Measurements from ENCODE around the gene SEMA3F. TPM values are rescaled to one million over a fixed set of nuclear protein-coding genes. Genes with fewer than 3 reads are reported as not detected.
A peak's percentile ranks its signal among the peaks of the same experiment; 100 is the strongest.

The SEMA3F gene
- total RNA-seq, 2 donors from 2014 or later: 44.8 to 63.2 TPM

DNA sequence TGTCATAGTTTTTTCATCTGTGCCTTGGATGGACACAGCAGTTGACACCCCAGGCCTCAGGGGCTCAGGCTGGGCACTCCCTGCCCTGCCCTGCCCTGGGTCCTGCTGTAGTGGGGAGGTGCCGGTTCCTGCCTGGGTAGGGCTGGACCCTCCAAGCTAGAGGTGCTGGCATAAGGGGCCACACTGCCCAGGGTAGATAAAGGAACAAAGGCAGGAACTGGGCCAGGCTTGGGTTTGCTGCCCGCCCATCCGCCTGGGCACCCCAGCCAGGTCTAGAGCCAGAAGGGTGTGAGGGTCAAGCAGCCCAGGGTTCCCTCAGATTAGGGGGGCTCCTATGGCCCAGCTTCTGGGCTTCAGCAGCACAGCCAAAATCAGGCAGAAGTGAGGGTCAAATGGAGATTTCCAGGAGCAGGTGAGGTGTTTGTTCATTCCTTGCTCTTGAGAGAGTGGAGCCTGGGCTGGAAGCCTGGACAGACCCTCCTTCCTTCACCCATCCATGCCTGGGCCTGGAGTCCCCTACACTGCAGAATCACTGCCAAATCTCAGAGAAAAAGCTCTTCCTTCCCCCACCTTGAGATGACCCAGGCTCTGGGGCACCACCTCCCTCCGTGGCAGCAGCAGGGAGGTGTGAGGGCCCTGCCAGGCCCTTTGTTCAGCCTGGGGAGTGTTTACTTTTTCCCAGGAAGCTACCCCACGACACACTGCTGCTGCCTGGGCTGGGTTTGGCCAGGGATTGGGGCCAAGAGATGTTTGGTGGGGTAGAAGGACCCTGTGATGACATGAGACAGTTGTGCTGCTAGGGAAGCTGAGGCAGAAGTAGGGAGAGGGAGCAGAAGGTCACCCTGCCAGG, 7.1 kb downstream of the SEMA3F start:
- WGBS, 2 experiments (ENCODE audit: insufficient coverage in 1 of 2, insufficient read length in 1 of 2): 88 to 95% methylated on average over 2 to 5 of the region's 5 CpGs
- Histone ChIP-seq H3K27me3 (ENCODE audit: control insufficient read depth, insufficient read depth, low read length, poor library complexity, severe bottlenecking) (no peaks in the 10 kb centered on the region), H3K27ac (ENCODE audit: low read depth, low read length) (no peak overlapping the region), H3K36me3 (ENCODE audit: control insufficient read depth, insufficient read depth, low read length) (no peaks in the 10 kb centered on the region), H3K9me3 (ENCODE audit: control insufficient read depth, low read length) (no peaks in the 10 kb centered on the region), H3K4me1 (ENCODE audit: control insufficient read depth, insufficient read depth, low read length) (peaks cover 40% of the 10 kb centered on the region), H3K4me3 (ENCODE audit: low read length) (no peak overlapping the region), H3K9ac (ENCODE audit: extremely low read depth, low read length, poor library complexity, severe bottlenecking) (no peak overlapping the region)
- TF ChIP-seq, protein P1, sequence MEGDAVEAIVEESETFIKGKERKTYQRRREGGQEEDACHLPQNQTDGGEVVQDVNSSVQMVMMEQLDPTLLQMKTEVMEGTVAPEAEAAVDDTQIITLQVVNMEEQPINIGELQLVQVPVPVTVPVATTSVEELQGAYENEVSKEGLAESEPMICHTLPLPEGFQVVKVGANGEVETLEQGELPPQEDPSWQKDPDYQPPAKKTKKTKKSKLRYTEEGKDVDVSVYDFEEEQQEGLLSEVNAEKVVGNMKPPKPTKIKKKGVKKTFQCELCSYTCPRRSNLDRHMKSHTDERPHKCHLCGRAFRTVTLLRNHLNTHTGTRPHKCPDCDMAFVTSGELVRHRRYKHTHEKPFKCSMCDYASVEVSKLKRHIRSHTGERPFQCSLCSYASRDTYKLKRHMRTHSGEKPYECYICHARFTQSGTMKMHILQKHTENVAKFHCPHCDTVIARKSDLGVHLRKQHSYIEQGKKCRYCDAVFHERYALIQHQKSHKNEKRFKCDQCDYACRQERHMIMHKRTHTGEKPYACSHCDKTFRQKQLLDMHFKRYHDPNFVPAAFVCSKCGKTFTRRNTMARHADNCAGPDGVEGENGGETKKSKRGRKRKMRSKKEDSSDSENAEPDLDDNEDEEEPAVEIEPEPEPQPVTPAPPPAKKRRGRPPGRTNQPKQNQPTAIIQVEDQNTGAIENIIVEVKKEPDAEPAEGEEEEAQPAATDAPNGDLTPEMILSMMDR (conservative IDR thresholded peaks at IDR 0.05): no peak
- no peak for DNase-seq
- H3K4me3 Mint-ChIP-seq: no peak overlapping the region
- no peaks in the 10 kb centered on the region for H3K9me3 Mint-ChIP-seq
- H3K4me1 Mint-ChIP-seq: peaks cover 71% of the 10 kb centered on the region
- H3K27me3 Mint-ChIP-seq (ENCODE audit: insufficient read depth): no peaks in the 10 kb centered on the region
- H3K27ac Mint-ChIP-seq: peak overlapping the region; percentile 26
- peaks cover 6% of the 10 kb centered on the region for H3K36me3 Mint-ChIP-seq (ENCODE audit: low read depth)

DNA sequence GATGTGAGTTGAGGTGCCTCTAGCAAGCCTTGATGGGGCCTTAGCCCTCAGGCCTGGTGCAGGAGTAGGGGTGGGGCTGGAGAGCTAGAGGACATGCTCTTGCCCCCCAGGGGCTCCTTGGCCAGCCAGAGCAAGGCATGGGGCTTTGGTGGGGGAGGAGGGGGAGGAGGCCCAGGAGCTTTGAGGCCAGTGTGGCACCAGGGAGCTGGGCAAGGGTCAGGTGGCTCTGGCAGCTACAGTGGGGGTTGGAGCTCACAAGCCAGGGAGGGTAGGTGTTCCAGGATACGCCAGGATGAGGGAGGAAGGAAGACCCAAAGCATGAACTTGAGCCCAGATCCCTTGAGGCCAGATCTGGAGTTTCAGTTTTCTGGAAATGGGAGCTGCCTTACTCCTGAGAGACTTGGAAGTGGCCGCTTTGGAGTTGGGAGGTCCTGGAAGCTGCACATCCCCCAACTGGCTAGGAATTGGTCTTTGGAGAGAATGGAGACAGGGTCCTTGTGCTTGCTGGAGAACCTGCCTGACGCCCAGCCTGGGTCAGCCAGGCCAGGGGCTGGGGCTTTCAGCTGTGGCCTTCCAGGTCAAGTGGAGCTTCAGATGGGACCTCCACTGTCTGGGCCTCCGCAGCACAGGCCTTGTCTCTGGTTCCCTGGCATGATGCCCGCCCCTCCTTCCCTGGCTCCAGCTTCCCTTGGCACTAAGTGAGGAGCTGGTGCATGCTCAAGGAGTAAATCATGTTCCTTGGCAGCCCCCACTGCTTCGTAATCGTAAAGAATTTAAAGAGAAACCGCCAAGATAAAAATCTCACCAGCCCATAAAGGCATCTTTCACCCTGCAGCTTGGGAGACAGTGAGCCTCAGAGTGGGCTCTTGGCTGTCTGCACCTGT, 8.7 kb downstream of the SEMA3F start:
- peaks cover 69% of the 10 kb centered on the region for H3K4me1 Mint-ChIP-seq
- Histone ChIP-seq H3K27ac (ENCODE audit: low read depth, low read length) (no peak overlapping the region), H3K27me3 (ENCODE audit: control insufficient read depth, insufficient read depth, low read length, poor library complexity, severe bottlenecking) (no peaks in the 10 kb centered on the region), H3K36me3 (ENCODE audit: control insufficient read depth, insufficient read depth, low read length) (no peaks in the 10 kb centered on the region), H3K9me3 (ENCODE audit: control insufficient read depth, low read length) (no peaks in the 10 kb centered on the region), H3K4me1 (ENCODE audit: control insufficient read depth, insufficient read depth, low read length) (peaks cover 43% of the 10 kb centered on the region), H3K9ac (ENCODE audit: extremely low read depth, low read length, poor library complexity, severe bottlenecking) (no peak overlapping the region), H3K4me3 (ENCODE audit: low read length) (no peak overlapping the region)
- DNase-seq: no peak
- H3K27ac Mint-ChIP-seq: peak overlapping the region; percentile 35
- H3K27me3 Mint-ChIP-seq (ENCODE audit: insufficient read depth): no peaks in the 10 kb centered on the region
- TF ChIP-seq, protein P1 (conservative IDR thresholded peaks at IDR 0.05): no peak
- WGBS, 2 experiments (ENCODE audit: insufficient coverage in 1 of 2, insufficient read length in 1 of 2): 88 to 91% methylated on average over 7 to 8 of the region's 8 CpGs
- peaks cover 6% of the 10 kb centered on the region for H3K36me3 Mint-ChIP-seq (ENCODE audit: low read depth)
- H3K4me3 Mint-ChIP-seq: no peak overlapping the region
- no peaks in the 10 kb centered on the region for H3K9me3 Mint-ChIP-seq

DNA sequence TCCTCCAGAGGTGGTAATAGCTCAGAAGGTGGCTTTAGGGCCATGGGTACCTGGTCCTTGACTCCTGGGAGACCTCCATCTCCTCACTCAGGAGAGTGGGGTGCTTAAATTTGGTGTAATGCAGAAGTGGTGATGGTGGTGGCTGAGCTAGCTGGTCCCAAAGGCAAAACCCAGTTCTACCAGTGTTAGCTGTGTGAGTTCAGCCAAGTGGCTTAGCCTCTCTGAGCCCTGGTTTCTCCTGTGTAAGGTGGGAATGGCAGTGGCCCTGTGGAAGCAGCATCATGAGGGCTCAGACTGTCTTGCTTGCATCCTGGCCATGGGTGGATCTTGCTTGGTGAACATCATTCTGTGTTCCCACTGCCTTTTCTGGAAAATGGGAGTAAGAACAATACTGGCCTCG, 9.4 kb downstream of the SEMA3F start:
- no peaks in the 10 kb centered on the region for H3K27me3 ChIP-seq (ENCODE audit: control insufficient read depth, insufficient read depth, low read length, poor library complexity, severe bottlenecking)
- WGBS, 2 experiments (ENCODE audit: insufficient coverage in 1 of 2, insufficient read length in 1 of 2): 92% methylated on average over 1 of the region's 1 CpG; no CpG with 5 or more reads in 1 of the 2 experiments
- no peak overlapping the region for H3K27ac ChIP-seq (ENCODE audit: low read depth, low read length)
- peaks cover 43% of the 10 kb centered on the region for H3K4me1 ChIP-seq (ENCODE audit: control insufficient read depth, insufficient read depth, low read length)
- Mint-ChIP-seq H3K27ac (peak overlapping the region; percentile 28), H3K9me3 (no peaks in the 10 kb centered on the region), H3K27me3 (ENCODE audit: insufficient read depth) (no peaks in the 10 kb centered on the region), H3K36me3 (ENCODE audit: low read depth) (peaks cover 6% of the 10 kb centered on the region), H3K4me1 (peaks cover 63% of the 10 kb centered on the region), H3K4me3 (no peak overlapping the region)
- no peak for DNase-seq
- no peak overlapping the region for H3K9ac ChIP-seq (ENCODE audit: extremely low read depth, low read length, poor library complexity, severe bottlenecking)
- TF ChIP-seq, protein P1 (conservative IDR thresholded peaks at IDR 0.05): no peak
- H3K36me3 ChIP-seq (ENCODE audit: control insufficient read depth, insufficient read depth, low read length): no peaks in the 10 kb centered on the region
- no peak overlapping the region for H3K4me3 ChIP-seq (ENCODE audit: low read length)
- no peaks in the 10 kb centered on the region for H3K9me3 ChIP-seq (ENCODE audit: control insufficient read depth, low read length)
